PC-9 (cell line): ENCODE results near the gene PHACTR1.

Source experiments
- EZH2 ChIP-seq: fragments of 200-600 bp; sonication (generic); IDR thresholded peaks from 2 replicates; pipeline ENCODE4 v1.8.0; 2017; ENCODE audit warnings: antibody characterized with exemption, low read depth
- TF ChIP-seq, protein P1 (sequence below): fragments of 200-600 bp; sonication (generic); conservative IDR thresholded peaks from 2 replicates; pipeline ENCODE4 v1.6.1; 2017; ENCODE audit warnings: mixed run types, antibody characterized with exemption, mild to moderate bottlenecking, moderate library complexity

DNA sequence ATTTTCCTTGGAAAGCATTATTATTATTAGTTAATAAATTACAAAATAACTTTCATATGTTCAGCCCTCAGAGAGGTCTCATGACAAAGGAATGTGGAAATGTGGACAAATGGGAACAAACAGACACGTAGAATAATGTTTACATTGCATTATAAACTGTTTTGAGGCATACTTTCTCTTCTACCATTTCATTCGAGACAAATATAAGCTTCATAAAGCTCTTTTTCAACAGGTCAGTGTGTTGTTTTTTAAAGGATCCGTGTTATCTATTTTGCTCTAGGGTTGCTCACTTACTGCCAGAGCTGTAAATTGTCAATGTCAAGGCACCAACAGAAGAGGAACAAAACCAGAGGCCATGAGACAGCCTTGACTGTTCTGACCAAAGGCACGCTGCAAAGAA lies 256.8 kb downstream of the PHACTR1 start:
- TF ChIP-seq, protein P1, sequence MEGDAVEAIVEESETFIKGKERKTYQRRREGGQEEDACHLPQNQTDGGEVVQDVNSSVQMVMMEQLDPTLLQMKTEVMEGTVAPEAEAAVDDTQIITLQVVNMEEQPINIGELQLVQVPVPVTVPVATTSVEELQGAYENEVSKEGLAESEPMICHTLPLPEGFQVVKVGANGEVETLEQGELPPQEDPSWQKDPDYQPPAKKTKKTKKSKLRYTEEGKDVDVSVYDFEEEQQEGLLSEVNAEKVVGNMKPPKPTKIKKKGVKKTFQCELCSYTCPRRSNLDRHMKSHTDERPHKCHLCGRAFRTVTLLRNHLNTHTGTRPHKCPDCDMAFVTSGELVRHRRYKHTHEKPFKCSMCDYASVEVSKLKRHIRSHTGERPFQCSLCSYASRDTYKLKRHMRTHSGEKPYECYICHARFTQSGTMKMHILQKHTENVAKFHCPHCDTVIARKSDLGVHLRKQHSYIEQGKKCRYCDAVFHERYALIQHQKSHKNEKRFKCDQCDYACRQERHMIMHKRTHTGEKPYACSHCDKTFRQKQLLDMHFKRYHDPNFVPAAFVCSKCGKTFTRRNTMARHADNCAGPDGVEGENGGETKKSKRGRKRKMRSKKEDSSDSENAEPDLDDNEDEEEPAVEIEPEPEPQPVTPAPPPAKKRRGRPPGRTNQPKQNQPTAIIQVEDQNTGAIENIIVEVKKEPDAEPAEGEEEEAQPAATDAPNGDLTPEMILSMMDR: no peak
- TF ChIP-seq EZH2: no peak
